Raji (cell line): ENCODE measurements around the gene ZNF578.

Experiments
- POLR2A ChIP-seq: IDR thresholded peaks from 2 replicates; pipeline ENCODE4 v1.6.1; 2011; ENCODE audit warnings: low read depth, low read length, control low read depth; ENCODE audit not compliant: insufficient read depth

ZNF578 gene

DNA sequence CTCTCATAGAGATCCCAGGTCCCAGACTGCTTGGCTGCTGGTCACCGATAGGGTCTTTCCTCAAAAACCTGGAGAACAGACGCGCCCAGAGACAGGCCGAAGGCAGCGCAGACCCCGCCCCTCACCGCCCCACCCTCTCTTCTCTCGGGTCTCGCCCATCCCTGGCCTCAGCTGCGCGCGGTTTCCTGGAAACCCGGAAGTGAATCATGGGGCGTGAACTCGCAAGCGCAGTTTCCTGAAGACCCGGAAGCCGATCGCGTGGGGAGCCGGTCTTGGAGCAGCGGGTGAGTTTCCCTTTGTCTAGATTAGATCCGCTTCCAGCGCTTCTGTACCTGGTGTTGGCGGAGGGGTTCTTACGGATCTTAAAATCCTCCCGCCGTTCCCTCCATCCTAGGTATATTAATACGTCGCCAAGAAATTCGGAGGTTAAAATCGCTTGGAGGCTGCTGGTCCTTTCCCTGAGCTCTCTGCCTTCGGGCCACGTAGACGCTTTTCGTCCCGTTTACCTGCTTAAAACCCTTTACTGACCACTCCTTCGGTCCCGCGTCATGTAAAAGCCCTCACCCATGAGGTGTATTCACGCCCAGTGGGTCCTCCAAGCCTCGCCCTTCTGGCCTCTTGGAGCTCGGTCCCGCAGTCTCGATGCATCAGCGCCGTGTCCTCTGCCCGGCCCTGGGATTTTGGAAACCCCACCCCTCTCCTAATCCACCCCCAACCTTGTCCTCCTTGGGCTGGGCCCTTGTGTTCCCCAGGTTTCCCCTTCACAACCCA is at the start of gene ZNF578:
Gene ZNF578, plus strand, starts transcription at position 230 of the 771 bp plus-strand sequence. CDS start 48,293 bp downstream, outside the sequence.
- no peak for TF ChIP-seq POLR2A

DNA sequence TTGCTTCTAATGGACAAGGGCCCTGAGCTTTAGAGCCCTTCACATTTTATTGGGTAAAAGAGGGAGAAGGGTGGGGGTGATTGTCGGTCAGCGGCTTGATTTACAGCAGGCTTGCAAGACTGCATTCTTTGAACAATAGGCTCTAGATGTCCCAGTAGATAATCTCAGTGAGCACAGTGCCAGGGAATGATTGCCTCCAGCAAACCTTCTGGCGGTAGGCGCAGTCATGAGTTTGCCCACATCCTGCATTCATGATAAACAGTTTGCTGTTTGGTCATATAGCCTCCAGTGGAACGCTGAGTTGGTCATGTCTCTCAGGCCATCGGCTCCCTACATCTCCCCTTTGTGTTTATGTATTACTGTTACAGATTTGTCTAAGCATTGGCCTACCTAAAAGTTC is 43.1 kb upstream of the ZNF578 start:
- no peak for TF ChIP-seq POLR2A

DNA sequence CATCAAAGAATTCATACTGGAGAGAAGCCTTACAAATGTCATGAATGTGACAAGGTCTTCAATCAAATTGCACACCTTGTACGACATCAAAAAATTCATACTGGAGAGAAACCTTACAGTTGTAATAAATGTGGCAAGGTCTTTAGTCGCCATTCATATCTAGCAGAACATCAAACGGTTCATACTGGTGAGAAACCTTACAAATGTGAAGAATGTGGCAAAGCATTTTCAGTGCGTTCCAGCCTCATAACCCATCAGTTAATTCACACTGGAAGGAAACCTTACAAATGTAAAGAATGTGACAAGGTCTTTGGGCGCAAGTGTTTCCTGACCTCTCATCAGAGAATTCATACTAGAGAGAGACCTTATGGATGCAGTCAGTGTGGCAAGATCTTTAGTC is 37.6 kb upstream of the ZNF578 start:
- TF ChIP-seq POLR2A, result no peak

DNA sequence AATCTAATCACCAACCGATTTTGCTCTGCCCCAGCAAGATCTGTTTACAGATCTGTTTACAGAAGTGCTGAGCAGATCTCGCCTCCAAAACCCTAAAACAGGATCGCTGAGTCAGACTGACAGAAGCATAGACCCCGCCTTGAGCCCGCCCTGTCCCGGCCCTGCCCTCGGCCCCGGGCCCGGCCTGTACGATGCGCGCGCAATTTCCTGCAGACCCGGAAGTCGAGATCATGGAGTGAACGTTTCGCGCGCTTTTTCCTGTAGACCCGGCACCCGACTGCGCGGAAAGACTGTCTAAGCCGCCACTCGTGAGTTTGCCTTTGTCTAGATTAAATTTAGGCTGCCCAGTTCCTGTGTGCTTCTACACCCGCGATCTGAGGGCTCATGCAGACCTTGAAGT is 24.4 kb upstream of the ZNF578 start, which contains the start of gene ZNF534:
Gene ZNF534, plus strand, starts transcription at position 212 of the 400 bp plus-strand sequence. CDS start 2,327 bp downstream, outside the sequence.
- TF ChIP-seq POLR2A, result no peak

DNA sequence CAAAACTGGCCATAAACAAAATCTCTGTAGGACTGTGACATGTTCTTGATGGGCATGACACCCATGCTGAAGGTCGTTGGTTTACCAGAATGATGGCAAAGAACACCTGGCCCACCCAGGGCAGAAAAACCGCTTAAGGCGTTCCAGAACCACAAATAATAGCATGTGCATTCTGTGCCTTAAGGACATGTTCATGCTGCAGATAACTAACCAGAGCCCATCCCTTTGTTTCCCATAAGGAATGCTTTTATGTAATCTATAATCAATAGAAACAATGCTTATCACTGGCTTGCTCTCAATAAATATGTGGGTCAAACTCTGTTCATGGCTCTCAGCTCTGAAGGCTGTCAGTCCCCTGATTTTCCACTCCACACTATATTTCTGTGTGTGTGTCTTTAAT is 11.2 kb upstream of the ZNF578 start:
- no peak for TF ChIP-seq POLR2A

DNA sequence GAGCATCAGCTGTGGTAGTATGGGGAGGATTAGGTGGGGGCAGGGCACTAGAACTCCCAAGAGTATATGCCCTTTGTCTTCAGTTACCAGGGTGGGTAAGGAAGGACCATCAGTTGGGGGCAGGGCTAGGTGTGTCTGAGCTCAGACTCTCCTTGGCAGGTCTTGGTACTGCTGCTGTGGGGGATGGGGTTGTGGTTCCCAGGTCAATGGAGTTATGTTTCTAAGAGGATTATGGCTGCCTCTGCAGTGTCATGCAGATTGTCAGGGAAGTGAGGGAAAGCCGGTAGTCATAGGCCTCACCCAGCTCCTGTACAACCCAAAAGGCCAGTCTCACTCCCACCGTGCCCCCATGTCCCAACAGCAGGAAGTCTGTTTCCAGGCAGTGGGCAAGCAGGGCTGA is 8.8 kb upstream of the ZNF578 start:
- no peak for TF ChIP-seq POLR2A

DNA sequence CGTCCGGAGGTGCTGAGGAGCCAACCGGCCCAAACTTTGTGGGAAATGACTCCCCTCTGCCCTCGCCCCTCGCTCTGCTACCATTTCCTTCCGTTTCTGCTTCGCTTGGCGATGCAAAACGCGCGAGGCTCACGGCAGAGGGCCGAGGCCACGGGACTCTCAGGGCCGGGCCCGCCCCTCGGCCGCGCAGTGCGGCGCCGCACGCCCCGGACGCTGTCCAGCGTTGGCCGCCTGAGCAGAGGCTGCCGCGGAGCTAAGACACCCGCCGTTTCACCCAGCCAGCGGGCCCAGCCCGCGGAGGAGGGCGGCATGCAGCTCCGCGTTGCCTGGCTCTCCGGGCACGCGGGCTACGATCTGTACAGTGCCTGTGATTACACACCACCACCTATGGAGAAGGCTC is 2.1 kb upstream of the ZNF578 start:
- no peak for TF ChIP-seq POLR2A

DNA sequence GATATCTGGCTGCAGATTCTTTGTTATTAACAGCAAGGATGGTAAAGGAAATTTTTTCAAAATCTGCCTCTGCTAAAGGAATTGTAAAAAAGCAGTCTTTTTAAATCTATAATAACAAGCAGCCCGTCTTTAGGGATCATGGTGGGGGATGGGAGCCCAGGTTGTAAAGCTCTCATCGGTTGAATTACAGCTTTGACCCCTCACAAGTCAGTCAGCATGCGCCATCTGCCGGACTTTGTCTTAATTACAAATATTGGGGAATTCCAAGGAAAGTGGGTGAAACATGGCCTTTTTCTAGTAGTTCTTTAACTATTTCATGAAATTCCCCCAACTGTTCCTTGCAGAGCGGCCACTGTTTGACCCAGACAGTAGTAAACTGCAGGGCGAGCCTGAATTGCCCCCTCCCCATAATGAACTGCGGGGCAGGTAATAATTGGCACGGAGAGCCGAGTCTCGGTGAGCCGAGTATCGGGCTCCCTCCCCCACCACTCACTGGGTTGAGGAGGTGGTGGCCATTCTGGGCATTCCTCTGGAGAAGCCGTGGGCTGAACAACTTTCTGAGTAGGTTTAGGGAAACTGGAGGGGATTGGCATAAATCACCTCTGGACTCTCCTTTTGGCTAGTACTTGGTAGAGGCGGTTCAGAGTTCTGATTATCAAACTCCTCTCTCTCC is 11.6 kb downstream of the ZNF578 start:
- no peak for TF ChIP-seq POLR2A

DNA sequence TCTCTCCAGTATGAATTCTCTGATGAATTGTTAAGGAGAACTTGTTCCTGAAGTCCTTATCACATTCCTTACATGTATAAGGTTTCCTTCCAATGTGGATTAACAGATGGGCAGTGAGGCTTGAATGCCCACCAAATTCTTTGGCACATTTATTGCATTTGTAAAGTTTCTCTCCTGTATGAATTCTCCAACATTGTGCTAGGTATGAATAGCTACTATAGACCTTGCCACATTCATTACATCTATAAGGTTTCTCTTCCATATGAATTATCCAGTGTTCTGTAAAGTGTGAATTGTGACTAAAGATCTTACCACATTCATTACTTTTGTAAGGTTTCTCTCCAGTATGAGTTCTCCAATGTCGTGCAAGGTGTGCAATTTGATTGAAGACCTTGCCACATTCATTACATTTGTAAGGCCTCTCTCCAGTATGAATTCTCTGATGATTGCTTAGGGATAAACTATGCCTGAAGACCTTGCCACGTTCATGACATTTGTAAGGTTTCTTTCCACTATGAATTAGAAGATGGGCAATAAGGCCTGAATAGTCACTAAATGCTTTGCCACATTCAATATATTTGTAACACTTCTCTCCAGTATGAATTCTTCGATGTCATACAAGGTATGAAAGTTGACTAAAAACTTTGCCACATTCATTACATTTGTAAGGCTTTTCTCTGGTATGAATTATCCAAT is 20.4 kb downstream of the ZNF578 start:
- no peak for TF ChIP-seq POLR2A

DNA sequence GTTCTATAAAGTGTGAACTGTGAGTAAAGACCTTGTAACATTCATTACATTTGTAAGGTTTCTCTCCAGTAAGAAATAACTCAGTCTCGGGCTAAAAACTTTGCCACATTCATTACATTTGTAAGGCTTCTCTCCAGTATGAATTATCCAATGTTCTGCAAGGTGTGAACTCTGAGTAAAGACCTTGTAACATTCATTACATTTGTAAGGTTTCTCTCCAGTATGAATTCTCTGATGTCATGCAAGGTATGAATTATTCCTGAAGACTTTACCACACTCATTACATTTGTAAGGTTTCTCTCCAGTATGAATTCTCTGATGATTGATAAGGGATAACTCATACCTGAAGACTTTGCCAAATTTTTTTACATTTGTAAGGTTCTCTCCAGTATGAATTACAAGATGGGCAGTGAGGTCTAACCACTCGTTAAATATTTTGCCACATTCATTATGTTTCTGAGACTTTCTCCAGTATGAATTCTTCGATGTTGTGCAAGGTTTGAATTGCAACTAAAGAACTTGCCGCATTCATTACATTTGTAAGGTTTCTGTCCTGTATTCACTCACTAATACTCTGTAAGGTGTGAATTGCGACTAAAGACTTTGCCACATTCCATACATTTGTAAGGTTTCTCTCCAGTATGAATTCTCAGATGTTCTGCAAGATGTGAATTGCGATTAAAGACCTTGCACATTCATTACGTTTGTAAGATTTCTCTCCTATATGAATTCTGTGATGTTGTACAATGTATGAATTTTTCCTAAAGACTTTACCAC is 21.2 kb downstream of the ZNF578 start:
- no peak for TF ChIP-seq POLR2A

DNA sequence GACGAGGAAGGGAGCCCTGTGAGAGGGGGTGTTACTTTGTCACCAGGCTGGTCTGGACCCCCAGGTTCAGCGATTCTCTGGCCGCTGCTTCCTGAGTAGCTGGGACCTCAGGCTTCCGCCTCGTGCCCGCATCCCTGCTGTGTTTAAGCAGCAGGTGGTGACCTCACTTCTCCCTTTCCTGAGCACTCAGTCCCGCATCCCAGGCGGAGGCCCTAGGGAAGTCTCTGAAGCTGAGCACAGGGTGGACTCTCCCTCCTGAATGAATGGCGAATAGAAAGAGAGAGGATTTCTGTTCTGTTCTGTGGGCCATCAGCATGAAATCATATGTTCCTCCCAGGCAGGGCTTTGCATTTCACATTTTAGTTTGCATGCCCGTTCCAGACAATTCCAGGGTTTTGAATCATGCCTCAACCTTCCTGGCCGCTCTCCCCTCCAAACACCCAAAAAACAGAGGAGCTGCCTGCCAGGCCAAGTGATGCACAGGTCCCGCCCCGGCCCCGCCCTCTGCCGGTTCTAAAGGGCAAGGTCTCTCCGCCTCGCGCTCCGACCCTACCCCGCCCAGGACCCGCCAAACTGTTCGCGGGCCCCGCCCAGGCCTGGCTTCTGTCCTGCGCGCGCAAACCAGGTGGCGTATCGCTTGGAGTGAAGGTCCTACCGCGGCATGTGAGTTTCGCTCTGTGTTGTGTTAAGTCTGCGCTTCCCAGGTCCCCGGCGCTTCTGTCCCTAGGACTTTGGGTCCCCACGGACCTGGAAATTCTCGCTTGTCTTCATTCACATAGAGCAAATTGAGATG is 39.0 kb downstream of the ZNF578 start:
- no peak for TF ChIP-seq POLR2A

DNA sequence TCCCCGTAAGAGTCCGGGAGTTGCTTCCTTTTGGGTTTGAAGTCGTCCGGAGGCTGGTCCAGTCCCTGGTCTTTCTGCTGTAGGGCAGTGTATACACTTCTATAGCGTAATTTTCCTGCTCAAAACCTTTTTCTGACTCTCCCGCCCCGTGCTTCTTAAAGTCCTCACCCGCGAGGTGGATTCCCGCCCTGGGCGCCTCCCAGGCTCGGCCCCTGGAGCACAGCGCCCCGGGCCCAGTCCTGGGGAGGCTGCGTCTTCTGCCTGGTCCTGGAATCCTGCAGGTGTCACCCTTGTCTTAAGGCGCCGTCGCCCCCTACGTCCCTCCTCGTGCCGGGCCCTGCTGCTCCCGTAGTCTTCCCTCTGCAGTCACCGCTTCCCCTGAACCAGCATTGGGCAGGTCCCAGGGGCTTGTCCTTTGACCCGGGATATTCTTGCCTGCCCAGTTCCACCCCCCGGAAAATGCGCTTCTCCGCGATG is 39.7 kb downstream of the ZNF578 start:
- TF ChIP-seq POLR2A, result no peak

DNA sequence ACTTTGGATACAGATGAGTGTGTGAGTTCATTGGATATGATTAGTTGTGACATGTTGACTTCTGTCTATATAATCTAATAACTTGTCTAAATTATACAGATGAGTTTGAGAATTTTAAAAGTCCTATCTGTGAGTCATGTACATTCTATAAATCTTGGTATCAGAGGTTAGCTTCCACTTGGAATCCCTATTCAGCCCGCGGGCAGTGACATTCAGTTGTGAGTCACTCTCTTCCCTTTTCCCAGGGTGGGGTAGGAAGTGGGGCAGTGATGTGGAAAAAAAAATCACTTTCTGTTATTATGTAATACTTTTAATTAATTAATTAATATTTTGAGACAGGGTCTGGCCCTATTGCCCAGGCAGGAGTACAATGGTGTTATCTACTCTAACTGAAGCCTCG is 41.2 kb downstream of the ZNF578 start:
- no peak for TF ChIP-seq POLR2A

DNA sequence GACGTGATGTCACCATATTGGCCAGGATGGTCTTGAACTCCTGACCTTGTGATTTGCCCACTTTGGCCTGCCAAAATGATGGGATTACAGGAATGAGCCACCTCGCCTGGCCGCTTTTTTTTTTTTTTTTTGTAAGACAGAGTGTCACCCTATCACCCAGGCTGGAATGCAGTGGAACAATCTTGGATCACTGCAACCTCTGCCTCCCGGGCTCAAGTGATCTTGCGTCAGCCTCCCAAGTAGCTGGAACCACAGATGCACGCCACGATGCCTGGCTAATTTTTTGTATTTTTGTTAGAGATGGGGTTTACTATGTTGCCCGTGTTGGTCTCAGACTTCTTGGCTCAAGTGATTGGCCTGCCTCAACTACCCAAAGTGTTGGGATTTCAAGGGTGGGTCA is 45.2 kb downstream of the ZNF578 start:
- no peak for TF ChIP-seq POLR2A
